ENCODE data around the gene FCRLA.

The FCRLA gene

DNA sequence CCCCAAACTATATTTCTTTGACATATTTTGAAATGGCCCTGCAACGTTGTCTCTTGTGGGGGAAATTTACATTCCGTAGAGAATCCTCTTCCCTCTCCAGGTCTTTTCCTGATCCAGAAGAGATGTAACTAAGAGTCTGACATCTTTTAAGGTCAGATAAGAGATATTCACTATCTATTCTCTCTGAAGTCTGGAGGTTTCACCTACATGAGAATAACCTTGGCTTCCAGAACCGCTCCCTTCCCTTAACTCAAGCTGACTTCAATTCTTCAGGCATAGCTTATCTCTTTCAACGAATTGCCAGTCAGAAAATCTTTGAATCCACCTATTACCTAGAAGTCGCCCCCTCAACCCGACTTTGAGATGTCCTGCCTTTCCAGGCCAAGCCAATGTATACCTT, 24.2 kb downstream of the FCRLA start:
- no peak overlapping the region for H3K27ac Mint-ChIP-seq
- peaks cover 7% of the 10 kb centered on the region for H3K36me3 Mint-ChIP-seq (ENCODE audit: insufficient read depth)
- H3K4me1 Mint-ChIP-seq (ENCODE audit: low read depth in 2 of 2) = peaks cover 19 to 33% of the 10 kb centered on the region in 2 donors
- H3K9me3 Mint-ChIP-seq = no peaks in the 10 kb centered on the region
- ATAC-seq (replicated peaks) (no peak), DNase-seq (no peak)
- no peaks in the 10 kb centered on the region for H3K27me3 Mint-ChIP-seq
- no peak overlapping the region for H3K4me3 Mint-ChIP-seq

DNA sequence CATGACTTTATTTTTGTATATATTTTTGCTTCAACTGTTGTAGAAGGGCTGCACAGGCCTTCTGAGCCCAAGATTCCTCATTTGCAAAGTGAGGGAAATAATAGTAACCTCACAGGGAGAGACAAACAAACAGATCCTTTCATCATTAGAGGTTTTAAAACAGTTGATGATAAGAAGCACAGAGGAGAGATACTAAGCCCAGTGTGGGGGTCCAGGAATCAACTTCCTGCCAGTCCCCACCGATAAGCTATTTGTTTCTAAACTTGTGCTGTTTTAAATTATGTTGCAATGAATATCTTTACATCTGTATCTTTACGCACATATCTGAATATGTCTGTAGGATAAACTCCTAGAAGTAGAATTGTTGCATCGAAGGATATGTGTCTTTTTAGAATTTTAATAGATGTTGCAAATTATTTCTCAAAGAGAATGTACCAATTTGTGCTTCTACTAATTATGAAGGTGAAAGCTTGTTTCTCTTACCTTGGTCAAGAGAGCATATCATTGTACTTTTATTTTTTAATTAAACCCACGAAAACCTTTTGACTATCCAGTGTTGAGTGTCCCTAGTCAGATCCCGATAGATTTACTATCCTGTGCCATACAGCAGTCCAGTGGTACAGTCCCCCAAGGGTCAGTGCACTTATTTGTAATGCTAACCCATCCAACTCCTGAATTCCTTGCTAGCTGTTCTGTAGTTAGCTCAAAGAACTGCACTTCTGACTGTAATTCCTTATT, 25.1 kb downstream of the FCRLA start:
- peaks cover 6% of the 10 kb centered on the region for H3K36me3 Mint-ChIP-seq (ENCODE audit: insufficient read depth)
- H3K4me3 Mint-ChIP-seq = no peak overlapping the region
- H3K27me3 Mint-ChIP-seq = no peaks in the 10 kb centered on the region
- DNase-seq (no peak), ATAC-seq (replicated peaks) (no peak)
- H3K27ac Mint-ChIP-seq = no peak overlapping the region
- H3K9me3 Mint-ChIP-seq = no peaks in the 10 kb centered on the region
- peaks cover 19 to 35% of the 10 kb centered on the region in 2 donors for H3K4me1 Mint-ChIP-seq (ENCODE audit: low read depth in 2 of 2)

DNA sequence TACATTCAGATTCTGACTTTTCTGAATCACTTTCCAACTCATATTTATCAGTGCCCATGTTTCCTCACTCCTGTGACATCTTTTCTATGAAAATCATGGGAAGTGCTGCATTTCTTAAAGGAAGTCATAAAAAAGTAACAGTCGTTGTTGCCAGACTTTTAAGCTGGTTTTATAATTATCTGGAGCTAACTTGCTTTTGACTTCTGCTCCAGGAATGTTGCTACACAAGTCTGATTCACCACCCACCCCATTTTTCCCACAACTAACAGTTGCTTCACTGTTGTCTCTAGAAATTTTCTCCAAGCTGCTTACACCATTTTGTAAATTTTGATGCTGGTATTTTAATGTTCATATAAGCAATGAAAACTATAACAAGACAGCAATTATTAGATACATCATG, 26.5 kb downstream of the FCRLA start:
- Mint-ChIP-seq H3K9me3 (no peaks in the 10 kb centered on the region), H3K4me1 (ENCODE audit: low read depth in 2 of 2) (peaks cover 12 to 33% of the 10 kb centered on the region in 2 donors), H3K27me3 (no peaks in the 10 kb centered on the region), H3K36me3 (ENCODE audit: insufficient read depth) (no peaks in the 10 kb centered on the region), H3K27ac (no peak overlapping the region), H3K4me3 (no peak overlapping the region)
- no peak for ATAC-seq (replicated peaks)
- DNase-seq = no peak

DNA sequence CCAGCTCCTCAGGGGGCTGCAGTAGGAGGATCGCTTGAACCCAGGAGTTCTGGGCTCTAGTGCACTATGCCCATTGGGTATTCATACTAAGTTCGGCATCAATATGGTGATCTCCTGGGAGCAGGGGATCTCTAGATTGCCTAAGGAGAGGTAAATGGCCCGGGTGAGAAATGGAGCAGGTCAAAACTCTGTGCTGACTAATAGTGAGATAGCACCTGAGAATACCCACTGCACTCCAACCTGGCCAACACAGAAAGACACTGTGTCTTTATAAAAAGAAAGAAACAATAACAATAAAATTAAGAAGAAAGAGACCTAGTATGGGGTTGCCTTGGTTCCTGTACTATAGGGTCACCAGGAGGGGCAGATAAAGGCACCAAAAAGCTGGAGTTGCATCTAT, 28.8 kb downstream of the FCRLA start:
- H3K27ac Mint-ChIP-seq = peak overlapping the region in 1 of 2 donors; percentile 69

DNA sequence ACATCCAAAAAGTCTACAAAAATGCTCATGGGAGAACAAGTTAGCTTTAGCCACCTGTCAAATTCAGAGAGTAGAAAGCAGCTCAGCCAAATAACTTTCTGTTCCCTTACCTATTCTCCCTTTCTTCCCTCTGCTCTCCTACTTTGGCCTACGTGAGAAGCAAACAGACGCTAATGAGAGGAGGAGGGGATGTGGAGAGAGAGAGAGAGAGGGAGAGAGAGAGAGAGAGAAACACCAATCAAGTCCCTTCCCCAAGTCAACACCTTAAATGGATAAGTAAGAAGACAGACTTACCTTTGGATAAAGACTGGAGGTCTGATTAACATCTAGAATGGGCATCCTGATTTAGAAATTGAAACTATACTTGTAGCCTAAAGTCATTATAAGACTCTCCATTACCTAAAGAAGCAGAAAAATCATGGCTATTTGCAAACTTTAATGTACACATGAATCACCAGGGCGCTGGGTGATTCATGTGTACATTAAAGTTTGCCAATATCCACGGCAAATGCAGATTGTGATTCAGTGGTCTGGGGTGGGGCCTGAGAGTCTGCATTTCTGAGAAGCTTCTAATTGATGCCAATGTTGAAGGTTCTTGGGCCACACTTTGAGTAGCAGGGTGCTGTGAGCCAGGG, 29.4 kb downstream of the FCRLA start:
- Mint-ChIP-seq H3K4me3 (peak overlapping the region in 1 of 2 donors; percentile 2), H3K4me1 (ENCODE audit: low read depth in 2 of 2) (peaks cover 21 to 42% of the 10 kb centered on the region in 2 donors), H3K27ac (peak overlapping the region in 1 of 2 donors; percentile 69), H3K9me3 (no peaks in the 10 kb centered on the region), H3K36me3 (ENCODE audit: insufficient read depth) (peaks cover 5% of the 10 kb centered on the region), H3K27me3 (no peaks in the 10 kb centered on the region)
- no peak for DNase-seq
- no peak for ATAC-seq (replicated peaks)

More for the DNA sequence above, 28.8 kb downstream of the FCRLA start:
- peaks cover 19 to 38% of the 10 kb centered on the region in 2 donors for H3K4me1 Mint-ChIP-seq (ENCODE audit: low read depth in 2 of 2)
- H3K9me3 Mint-ChIP-seq = no peaks in the 10 kb centered on the region
- H3K4me3 Mint-ChIP-seq = peak overlapping the region in 1 of 2 donors; percentile 2
- H3K36me3 Mint-ChIP-seq (ENCODE audit: insufficient read depth) = peaks cover 5% of the 10 kb centered on the region
- ATAC-seq (replicated peaks) (no peak), DNase-seq (no peak)
- H3K27me3 Mint-ChIP-seq = no peaks in the 10 kb centered on the region

DNA sequence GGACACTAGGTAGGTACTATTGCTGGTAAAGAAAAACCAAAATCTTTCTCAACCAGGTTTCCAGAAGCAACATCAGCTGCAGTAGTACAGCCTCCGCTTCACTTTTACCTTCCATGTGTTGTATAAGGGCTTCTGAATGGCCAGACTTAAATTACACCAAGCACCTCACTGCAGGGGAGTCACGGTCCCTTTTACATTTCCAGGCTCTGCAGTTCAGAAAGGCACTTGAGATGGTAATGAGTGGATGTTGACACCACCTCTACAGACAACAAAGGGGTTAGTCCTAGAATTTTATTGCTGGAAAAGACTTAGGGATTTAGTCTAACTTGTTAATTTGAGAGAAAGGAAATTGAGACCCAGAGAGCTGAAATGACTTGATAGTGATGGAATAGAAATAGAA, 30.6 kb downstream of the FCRLA start:
- H3K27ac Mint-ChIP-seq = no peak overlapping the region
- H3K9me3 Mint-ChIP-seq = no peaks in the 10 kb centered on the region
- H3K27me3 Mint-ChIP-seq = no peaks in the 10 kb centered on the region
- ATAC-seq (replicated peaks) = no peak
- no peak overlapping the region for H3K4me3 Mint-ChIP-seq
- H3K36me3 Mint-ChIP-seq (ENCODE audit: insufficient read depth) = peaks cover 5% of the 10 kb centered on the region
- DNase-seq = no peak
- H3K4me1 Mint-ChIP-seq (ENCODE audit: low read depth in 2 of 2) = peaks cover 21 to 41% of the 10 kb centered on the region in 2 donors

DNA sequence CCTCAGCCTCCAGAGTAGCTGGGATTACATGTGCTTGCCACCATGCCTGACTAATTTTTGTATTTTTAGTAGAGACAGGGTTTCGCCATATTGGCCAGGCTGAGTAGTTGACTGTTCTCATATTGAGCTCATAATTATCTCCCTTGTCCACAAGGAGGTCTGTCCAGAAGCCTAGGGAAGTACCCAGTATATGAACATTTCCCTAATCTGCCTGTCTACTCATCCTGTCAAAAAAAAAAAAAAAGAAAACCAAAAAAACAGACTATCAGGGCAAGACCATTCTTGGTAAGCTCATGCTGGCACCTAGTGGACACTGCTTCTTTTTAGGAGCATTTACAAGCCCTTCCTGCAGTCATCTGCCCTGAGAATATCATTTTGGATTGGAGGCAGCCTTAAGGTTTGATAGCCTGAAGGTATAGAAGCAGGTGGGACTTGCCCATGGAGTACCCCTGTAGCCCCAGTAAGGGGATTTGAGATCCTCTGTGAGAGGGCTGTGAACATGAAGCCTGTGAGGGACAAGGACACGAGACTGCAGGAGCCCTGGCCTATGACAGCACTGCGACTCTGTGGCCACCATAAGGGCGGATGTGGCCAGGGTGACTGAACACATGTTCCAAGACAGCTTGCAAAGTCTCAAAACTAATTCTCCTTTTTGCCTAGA, 31.7 kb downstream of the FCRLA start:
- Mint-ChIP-seq H3K9me3 (no peaks in the 10 kb centered on the region), H3K27me3 (no peaks in the 10 kb centered on the region), H3K4me1 (ENCODE audit: low read depth in 2 of 2) (peaks cover 21 to 41% of the 10 kb centered on the region in 2 donors), H3K4me3 (peak overlapping the region; percentile 48 to 78), H3K27ac (peak overlapping the region; percentile 82 to 89), H3K36me3 (ENCODE audit: insufficient read depth) (peaks cover 5% of the 10 kb centered on the region)
- DNase-seq = peak; percentile 63 to 71 (median 64)
- ATAC-seq (replicated peaks) = peak; percentile 96

DNA sequence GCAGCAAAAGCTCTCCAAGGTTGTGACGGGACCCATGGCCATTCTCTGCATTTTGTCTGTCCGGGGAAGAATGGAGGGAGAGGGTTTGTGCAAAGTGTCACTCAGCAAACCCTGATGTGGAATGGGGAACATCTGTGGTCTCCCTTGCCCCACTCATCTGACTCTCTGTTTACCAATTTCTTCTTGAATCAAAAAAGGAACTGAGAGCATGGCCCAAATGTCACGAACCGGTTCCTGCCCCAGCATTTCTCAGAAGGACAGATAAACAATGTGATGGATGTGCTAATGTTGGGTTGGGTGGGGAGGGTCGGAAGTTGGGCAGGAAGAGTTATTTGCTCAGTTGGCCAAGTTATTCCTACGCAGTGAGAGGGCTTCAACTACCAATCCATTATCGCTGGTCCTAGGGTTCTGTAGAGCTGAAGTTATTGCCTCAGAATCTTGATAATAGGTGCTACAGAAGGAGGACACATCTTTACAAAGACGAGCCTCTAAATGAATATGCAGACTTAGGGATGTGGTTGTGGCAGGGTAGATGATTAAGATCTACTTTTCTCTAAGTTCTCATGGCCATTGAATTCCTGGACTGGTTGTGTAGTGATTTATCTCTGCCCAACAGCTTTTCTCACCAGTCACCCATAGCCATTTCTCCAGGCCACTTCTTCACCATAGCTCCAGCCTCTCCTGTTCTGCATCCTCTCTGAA, 33.0 kb downstream of the FCRLA start:
- peak overlapping the region in 1 of 2 donors; percentile 78 for H3K4me3 Mint-ChIP-seq
- peaks cover 5% of the 10 kb centered on the region for H3K36me3 Mint-ChIP-seq (ENCODE audit: insufficient read depth)
- no peaks in the 10 kb centered on the region for H3K27me3 Mint-ChIP-seq
- no peaks in the 10 kb centered on the region for H3K9me3 Mint-ChIP-seq
- peaks cover 21 to 41% of the 10 kb centered on the region in 2 donors for H3K4me1 Mint-ChIP-seq (ENCODE audit: low read depth in 2 of 2)
- no peak for ATAC-seq (replicated peaks)
- no peak for DNase-seq
- peak overlapping the region; percentile 82 to 89 for H3K27ac Mint-ChIP-seq

DNA sequence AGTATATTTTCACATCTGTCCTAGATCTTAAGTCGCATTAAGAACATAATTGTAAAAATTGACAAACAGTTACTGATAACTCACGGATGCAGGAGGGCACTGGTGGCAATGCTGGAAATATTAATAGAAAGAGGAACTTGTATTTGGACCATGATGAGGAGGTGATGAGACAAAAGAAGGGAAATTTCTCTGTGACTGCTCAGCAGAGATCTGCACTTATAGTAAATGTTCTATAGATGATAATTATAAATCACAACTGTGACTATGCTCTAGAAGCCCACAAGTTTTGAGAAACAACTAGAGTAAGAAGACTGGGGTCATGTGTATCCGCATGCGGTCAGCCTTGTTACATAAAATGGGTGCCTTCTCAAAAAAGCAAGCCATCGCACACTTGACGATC, 33.9 kb downstream of the FCRLA start:
- Mint-ChIP-seq H3K27me3 (no peaks in the 10 kb centered on the region), H3K4me3 (no peak overlapping the region), H3K4me1 (ENCODE audit: low read depth in 2 of 2) (peaks cover 21 to 41% of the 10 kb centered on the region in 2 donors), H3K9me3 (no peaks in the 10 kb centered on the region), H3K27ac (peak overlapping the region; percentile 7 to 32), H3K36me3 (ENCODE audit: insufficient read depth) (peaks cover 5% of the 10 kb centered on the region)
- DNase-seq (no peak), ATAC-seq (replicated peaks) (no peak)

DNA sequence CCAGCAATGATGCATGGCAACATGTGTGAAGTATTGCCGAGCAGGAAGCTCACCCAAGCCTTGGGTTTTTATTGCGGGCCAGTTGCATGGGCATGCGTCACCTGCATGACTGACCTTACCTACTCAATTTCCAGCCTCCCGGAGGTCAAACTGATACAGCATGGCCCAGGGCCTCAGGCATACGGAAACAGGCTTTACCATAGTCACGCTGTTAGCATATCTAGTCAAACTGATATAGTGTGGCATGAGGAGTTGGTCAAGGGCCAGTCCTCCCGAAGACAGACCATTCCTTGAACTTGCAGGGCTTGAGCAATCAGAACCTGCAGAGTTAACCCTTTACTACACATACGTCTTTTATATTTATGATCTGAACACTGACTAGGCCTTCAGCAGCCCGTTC, 36.2 kb downstream of the FCRLA start:
- Mint-ChIP-seq H3K4me3 (no peak overlapping the region), H3K27me3 (no peaks in the 10 kb centered on the region), H3K9me3 (no peaks in the 10 kb centered on the region), H3K27ac (no peak overlapping the region), H3K4me1 (ENCODE audit: low read depth in 2 of 2) (peaks cover 21 to 35% of the 10 kb centered on the region in 2 donors), H3K36me3 (ENCODE audit: insufficient read depth) (peaks cover 5% of the 10 kb centered on the region)
- ATAC-seq (replicated peaks) = no peak
- no peak for DNase-seq

DNA sequence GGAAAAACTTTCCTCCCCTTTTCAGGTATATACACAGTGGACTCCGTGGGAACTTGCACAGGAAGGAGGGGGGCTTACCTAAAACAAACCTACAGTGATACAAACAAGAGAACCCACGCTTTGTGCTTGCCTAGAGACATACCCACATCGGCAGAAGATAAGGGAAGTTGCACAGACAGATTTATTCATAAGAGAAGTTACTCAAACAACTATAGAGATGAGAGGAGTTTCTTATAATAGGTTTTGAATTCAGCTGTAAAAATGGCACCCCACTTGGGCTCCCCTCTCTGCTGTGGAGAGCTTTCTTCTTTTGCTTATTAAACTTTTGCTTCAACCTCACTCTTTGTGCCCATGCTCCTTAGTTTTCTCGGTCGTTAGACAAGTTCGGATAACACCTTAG, 40.8 kb downstream of the FCRLA start:
- no peak overlapping the region for H3K4me3 Mint-ChIP-seq
- peaks cover 21% of the 10 kb centered on the region for H3K36me3 Mint-ChIP-seq (ENCODE audit: insufficient read depth)
- no peak overlapping the region for H3K27ac Mint-ChIP-seq
- ATAC-seq (replicated peaks) (no peak), DNase-seq (no peak)
- H3K4me1 Mint-ChIP-seq (ENCODE audit: low read depth in 2 of 2) = peaks cover 17 to 21% of the 10 kb centered on the region in 2 donors
- H3K9me3 Mint-ChIP-seq = no peaks in the 10 kb centered on the region
- no peaks in the 10 kb centered on the region for H3K27me3 Mint-ChIP-seq

DNA sequence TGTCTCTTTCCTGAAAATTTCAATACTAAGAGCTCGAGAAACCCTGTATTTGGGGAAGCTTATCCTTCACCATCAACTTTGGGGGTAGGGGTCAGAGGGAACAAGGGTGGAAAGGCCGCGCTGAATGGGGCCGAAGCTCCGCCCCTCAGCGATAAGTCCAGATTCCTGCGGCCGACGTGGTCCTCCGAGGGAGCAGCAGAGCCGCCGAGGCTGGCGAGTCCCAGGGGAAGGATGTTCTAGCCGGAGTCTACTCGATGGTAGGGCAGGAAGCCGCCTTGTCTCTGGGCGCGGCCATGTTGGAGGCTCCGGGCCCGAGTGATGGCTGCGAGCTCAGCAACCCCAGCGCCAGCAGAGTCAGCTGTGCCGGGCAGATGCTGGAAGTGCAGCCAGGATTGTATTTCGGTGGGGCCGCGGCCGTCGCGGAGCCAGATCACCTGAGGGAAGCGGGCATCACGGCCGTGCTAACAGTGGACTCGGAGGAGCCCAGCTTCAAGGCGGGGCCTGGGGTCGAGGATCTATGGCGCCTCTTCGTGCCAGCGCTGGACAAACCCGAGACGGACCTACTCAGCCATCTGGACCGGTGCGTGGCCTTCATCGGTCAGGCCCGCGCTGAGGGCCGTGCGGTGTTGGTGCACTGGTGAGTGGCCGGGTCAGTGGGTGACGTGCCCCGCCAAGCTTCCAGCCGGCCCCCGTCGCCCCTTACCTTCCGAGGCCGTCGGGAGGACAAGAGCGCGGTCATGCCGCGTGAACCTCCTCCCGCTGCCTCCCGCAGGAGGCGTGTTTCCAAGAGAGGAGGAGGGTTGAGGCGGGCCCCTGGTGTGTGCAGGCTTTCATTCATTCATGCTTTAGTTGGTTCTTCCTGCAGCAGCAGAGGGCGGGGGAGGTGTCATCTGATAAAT, 42.7 kb downstream of the FCRLA start, which contains the start of gene DUSP12:
Gene DUSP12, plus strand, starts transcription at position 278 of the 899 bp plus-strand sequence. Its CDS starts 16 bp downstream, at position 294.
- H3K27me3 Mint-ChIP-seq = no peaks in the 10 kb centered on the region
- peak within 1 kb of the TSS; percentile 94 to 97 for H3K4me3 Mint-ChIP-seq
- no peaks in the 10 kb centered on the region for H3K9me3 Mint-ChIP-seq
- ATAC-seq (replicated peaks) (peak; percentile 96), DNase-seq (peak; percentile 81 to 84 (median 81))
- H3K4me1 Mint-ChIP-seq (ENCODE audit: low read depth in 2 of 2) = peaks cover 22 to 27% of the 10 kb centered on the region in 2 donors
- H3K36me3 Mint-ChIP-seq (ENCODE audit: insufficient read depth) = peaks cover 37% of the 10 kb centered on the region
- H3K27ac Mint-ChIP-seq = peak within 1 kb of the TSS; percentile 91

Data from effector memory CD8-positive, alpha-beta T cell (primary cell).